ENCODE measurements around the gene RNF11. TPM values are rescaled to one million over a fixed set of nuclear protein-coding genes. Genes with fewer than 3 reads are reported as not detected.

The RNF11 gene
- total RNA-seq, 1 experiment from 2014 or later = 55.8 TPM

DNA sequence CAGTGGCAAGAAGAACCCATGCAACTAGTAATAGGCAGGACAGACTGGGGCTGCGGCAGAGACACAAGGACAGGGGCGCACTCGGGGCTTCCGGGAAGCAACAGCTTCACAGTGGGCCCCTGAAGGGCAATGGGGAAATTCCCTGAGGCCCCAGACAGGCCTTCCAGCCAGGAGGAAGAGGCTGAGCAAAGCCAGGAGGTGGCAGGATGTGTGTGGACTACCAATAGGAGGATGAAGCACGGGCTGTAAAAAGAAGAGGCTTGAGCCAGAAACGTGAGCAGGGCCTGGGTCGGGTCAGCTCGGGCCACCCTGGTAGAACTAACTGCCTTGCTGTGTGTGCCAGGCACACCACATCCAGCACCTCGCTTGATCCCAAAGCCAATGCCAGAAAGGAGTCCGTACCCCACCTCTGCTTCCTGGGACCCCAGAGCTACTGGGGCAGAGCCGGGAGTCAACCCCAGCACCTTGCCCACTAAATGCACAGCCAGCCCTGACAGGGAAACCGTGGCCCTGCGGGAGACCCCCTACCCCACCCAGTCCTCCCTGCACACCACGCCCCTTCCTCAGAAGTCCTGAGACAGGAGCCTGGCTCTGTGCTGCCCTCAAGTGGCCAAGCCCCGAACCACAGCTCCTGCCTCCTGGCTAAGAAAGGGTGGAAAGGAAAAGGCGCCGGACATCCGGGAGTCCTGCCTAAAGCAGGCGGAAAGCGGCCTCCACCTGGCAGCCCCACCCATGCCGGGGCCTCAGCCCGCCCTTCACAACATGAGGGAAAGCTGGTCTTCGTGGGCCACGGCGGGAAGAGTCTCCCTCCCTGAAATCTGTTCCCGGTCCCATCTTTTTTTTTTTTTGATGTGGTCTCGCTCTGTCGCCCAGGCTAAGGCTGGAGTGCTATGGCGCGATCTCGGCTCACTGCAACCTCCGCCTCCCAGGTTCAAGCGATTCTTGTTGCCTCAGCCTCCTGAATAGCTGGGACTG lies 60.6 kb downstream of the RNF11 start:
- H3K4ac ChIP-seq (ENCODE audit: low read depth, low read length) = no peak overlapping the region
- H2BK5ac ChIP-seq (ENCODE audit: insufficient read length, low read length) = no peak overlapping the region
- no peak overlapping the region for H3T11ph ChIP-seq (ENCODE audit: low read length)
- H3K23me2 ChIP-seq (ENCODE audit: insufficient read length, low read depth, low read length, poor library complexity, severe bottlenecking) = no peaks in the 10 kb centered on the region
- Mint-ChIP-seq H3K27ac (no peak overlapping the region; a peak in 1 of 7 replicates), H3K4me1 (peaks cover 8 to 18% of the 10 kb centered on the region in 2 experiments), H3K4me3 (no peak overlapping the region), H3K9me3 (no peaks in the 10 kb centered on the region; a peak in 2 of 5 replicates), H3K36me3 (ENCODE audit: insufficient read depth in 1 of 3, low read depth in 3 of 3) (no peaks in the 10 kb centered on the region; a peak in 1 of 7 replicates), H3K27me3 (ENCODE audit: low read depth) (peaks cover 5% of the 10 kb centered on the region)
- no peaks in the 10 kb centered on the region for H3K27me3 ChIP-seq (ENCODE audit: insufficient read depth, low read length)
- H2BK20ac ChIP-seq (ENCODE audit: low read depth, low read length, poor library complexity, severe bottlenecking) = no peak overlapping the region
- H2AFZ ChIP-seq (ENCODE audit: low read length) = no peak overlapping the region
- no peak overlapping the region for H4K8ac ChIP-seq (replicated peaks; ENCODE audit: insufficient read length, low read depth, low read length)
- H2BK120ac ChIP-seq (ENCODE audit: low read depth, low read length, poor library complexity, severe bottlenecking) = no peak overlapping the region
- H2BK12ac ChIP-seq (ENCODE audit: insufficient read length, low read depth, low read length) = no peak overlapping the region
- H3K4me2 ChIP-seq (ENCODE audit: insufficient read depth, insufficient read length, low read length) = no peak overlapping the region
- whole genome bisulfite sequencing (ENCODE audit: extremely low coverage, insufficient read length, low lambda C conversion rate) = no CpG with 5 or more reads among the region's 33 CpGs
- H2AK5ac ChIP-seq (ENCODE audit: insufficient read length, low read length) = no peak overlapping the region
- no peak overlapping the region for H3K56ac ChIP-seq (ENCODE audit: insufficient read length, low read depth, low read length)
- no peaks in the 10 kb centered on the region for H4K20me1 ChIP-seq (ENCODE audit: control insufficient read depth, insufficient read depth, insufficient read length)
- H3K9ac ChIP-seq (ENCODE audit: extremely low read depth, insufficient read length, low read length) = no peak overlapping the region
- no peaks in the 10 kb centered on the region for H3K4me1 ChIP-seq (ENCODE audit: insufficient read depth, low read length)
- H3K18ac ChIP-seq (ENCODE audit: insufficient read length, low read depth, low read length) = peak overlapping the region; percentile 53
- TF ChIP-seq CTCF (conservative IDR thresholded peaks at IDR 0.05) = peak; percentile 98
- H4K5ac ChIP-seq (ENCODE audit: insufficient read length, low read depth, low read length) = no peak overlapping the region
- no peak overlapping the region for H3K27ac ChIP-seq (ENCODE audit: insufficient read length, low read depth, low read length)
- no peak overlapping the region; the same call in 1 of the 2 replicates for H3K14ac ChIP-seq (ENCODE audit: insufficient read depth, low read length)
- no peaks in the 10 kb centered on the region for H3K9me3 ChIP-seq (ENCODE audit: control insufficient read depth, low read depth, low read length)
- no peak overlapping the region for H2BK15ac ChIP-seq (ENCODE audit: low read depth, low read length)
- H4K91ac ChIP-seq (ENCODE audit: insufficient read length, low read depth, low read length) = no peak overlapping the region
- no peaks in the 10 kb centered on the region for H3K79me2 ChIP-seq (ENCODE audit: insufficient read depth, low read length)
- peak; percentile 95 for DNase-seq
- H3K79me1 ChIP-seq (ENCODE audit: insufficient read depth, low read depth, low read length, poor library complexity, severe bottlenecking) = no peaks in the 10 kb centered on the region
- H3K23ac ChIP-seq (ENCODE audit: insufficient read length, low read depth, low read length) = no peak overlapping the region

All from H9 (cell line).